Activated naive CD4-positive, alpha-beta T cell treated with anti-CD3 and anti-CD28 coated beads, Interleukin-2, amount 50 U/mL, for 24 hours (primary cell): ENCODE results near the gene NAPG.
"Not testable (repeated sequence)": the region's sequence is repeated elsewhere in the genome, so short reads cannot be mapped to it uniquely, and the experiment has no call there.

ENCODE experiments used
- H3K27ac Mint-ChIP-seq: one replicate; pipeline ENCODE4 v1.8.0; 2021; ENCODE audit warnings: mild to moderate bottlenecking, mixed read lengths
- H3K27me3 Mint-ChIP-seq: one replicate; pipeline ENCODE4 v1.8.0; 2021; ENCODE audit warnings: mixed read lengths
- H3K36me3 Mint-ChIP-seq: one replicate; pipeline ENCODE4 v1.8.0; 2021; ENCODE audit warnings: mixed read lengths
- H3K4me1 Mint-ChIP-seq: one replicate; pipeline ENCODE4 v1.8.0; 2021; ENCODE audit warnings: mixed read lengths
- H3K4me3 Mint-ChIP-seq: one replicate; pipeline ENCODE4 v1.8.0; 2021; ENCODE audit warnings: mild to moderate bottlenecking, mixed read lengths
- H3K9me3 Mint-ChIP-seq: one replicate; pipeline ENCODE4 v1.8.0; 2021; ENCODE audit warnings: mixed read lengths

NAPG gene

GRCh38 chr18:10577842-10578572, 52.2 kb downstream of the NAPG start:
- H3K9me3 Mint-ChIP-seq, H3K27me3 Mint-ChIP-seq, H3K27ac Mint-ChIP-seq, H3K4me3 Mint-ChIP-seq, H3K36me3 Mint-ChIP-seq: not testable (repeated sequence)
- H3K4me1 Mint-ChIP-seq, result peaks cover 10% of the 10 kb centered on the region

GRCh38 chr18:10578573-10578899, 52.7 kb downstream of the NAPG start:
- H3K36me3 Mint-ChIP-seq, H3K27me3 Mint-ChIP-seq, H3K27ac Mint-ChIP-seq, H3K9me3 Mint-ChIP-seq, H3K4me3 Mint-ChIP-seq: not testable (repeated sequence)
- peaks cover 10% of the 10 kb centered on the region for H3K4me1 Mint-ChIP-seq

- peaks cover 4% of the 10 kb centered on the region for H3K9me3 Mint-ChIP-seq
- peaks cover 3% of the 10 kb centered on the region for H3K36me3 Mint-ChIP-seq
- peaks cover 10% of the 10 kb centered on the region for H3K4me1 Mint-ChIP-seq
- no peak overlapping the region for H3K4me3 Mint-ChIP-seq
- H3K27me3 Mint-ChIP-seq, result no peaks in the 10 kb centered on the region
- no peak overlapping the region for H3K27ac Mint-ChIP-seq
Observed at GRCh38 chr18:10579079-10579867, 53.4 kb downstream of the NAPG start.

GRCh38 chr18:10580215-10580614, 54.4 kb downstream of the NAPG start:
- Mint-ChIP-seq H3K9me3 (peaks cover 4% of the 10 kb centered on the region), H3K4me3 (no peak overlapping the region), H3K27ac (no peak overlapping the region), H3K27me3 (no peaks in the 10 kb centered on the region), H3K36me3 (peaks cover 3% of the 10 kb centered on the region), H3K4me1 (peaks cover 10% of the 10 kb centered on the region)

GRCh38 chr18:10585260-10585659, 59.4 kb downstream of the NAPG start:
- H3K4me1 Mint-ChIP-seq, result peaks cover 4% of the 10 kb centered on the region
- no peak overlapping the region for H3K27ac Mint-ChIP-seq
- peaks cover 4% of the 10 kb centered on the region for H3K9me3 Mint-ChIP-seq
- H3K4me3 Mint-ChIP-seq, result no peak overlapping the region
- H3K27me3 Mint-ChIP-seq, result no peaks in the 10 kb centered on the region
- peaks cover under 1% of the 10 kb centered on the region for H3K36me3 Mint-ChIP-seq

GRCh38 chr18:10588975-10589374, 63.1 kb downstream of the NAPG start:
- peaks cover 3% of the 10 kb centered on the region for H3K36me3 Mint-ChIP-seq
- H3K4me3 Mint-ChIP-seq, result no peak overlapping the region
- H3K27me3 Mint-ChIP-seq, result no peaks in the 10 kb centered on the region
- peaks cover 4% of the 10 kb centered on the region for H3K9me3 Mint-ChIP-seq
- H3K27ac Mint-ChIP-seq, result no peak overlapping the region
- H3K4me1 Mint-ChIP-seq, result no peaks in the 10 kb centered on the region

- Mint-ChIP-seq H3K9me3 (peaks cover 4% of the 10 kb centered on the region), H3K36me3 (peaks cover 3% of the 10 kb centered on the region), H3K27me3 (no peaks in the 10 kb centered on the region), H3K4me3 (no peak overlapping the region), H3K4me1 (no peaks in the 10 kb centered on the region), H3K27ac (no peak overlapping the region)
Observed at GRCh38 chr18:10590412-10590811, 64.6 kb downstream of the NAPG start.

- H3K36me3 Mint-ChIP-seq, result peaks cover 5% of the 10 kb centered on the region
Observed at GRCh38 chr18:10591896-10592295, 66.1 kb downstream of the NAPG start.

GRCh38 chr18:10593366-10594022, 67.7 kb downstream of the NAPG start:
- not testable (repeated sequence) for H3K9me3 Mint-ChIP-seq, H3K27ac Mint-ChIP-seq, H3K4me3 Mint-ChIP-seq, H3K27me3 Mint-ChIP-seq, H3K36me3 Mint-ChIP-seq, H3K4me1 Mint-ChIP-seq

More at GRCh38 chr18:10591896-10592295, 66.1 kb downstream of the NAPG start:
- H3K4me3 Mint-ChIP-seq, result no peak overlapping the region
- no peaks in the 10 kb centered on the region for H3K27me3 Mint-ChIP-seq
- H3K9me3 Mint-ChIP-seq, result peaks cover 4% of the 10 kb centered on the region
- no peaks in the 10 kb centered on the region for H3K4me1 Mint-ChIP-seq
- H3K27ac Mint-ChIP-seq, result no peak overlapping the region

- not testable (repeated sequence) for H3K4me3 Mint-ChIP-seq, H3K27me3 Mint-ChIP-seq, H3K36me3 Mint-ChIP-seq, H3K9me3 Mint-ChIP-seq, H3K4me1 Mint-ChIP-seq, H3K27ac Mint-ChIP-seq
Observed at GRCh38 chr18:10595917-10596316, 70.1 kb downstream of the NAPG start.

GRCh38 chr18:10597695-10598094, 71.9 kb downstream of the NAPG start:
- H3K27me3 Mint-ChIP-seq, H3K36me3 Mint-ChIP-seq, H3K4me1 Mint-ChIP-seq, H3K4me3 Mint-ChIP-seq, H3K27ac Mint-ChIP-seq, H3K9me3 Mint-ChIP-seq: not testable (repeated sequence)

GRCh38 chr18:10600701-10601100, 74.9 kb downstream of the NAPG start:
- not testable (repeated sequence) for H3K4me3 Mint-ChIP-seq, H3K27me3 Mint-ChIP-seq, H3K27ac Mint-ChIP-seq, H3K4me1 Mint-ChIP-seq
- H3K36me3 Mint-ChIP-seq, result peaks cover 10% of the 10 kb centered on the region
- H3K9me3 Mint-ChIP-seq, result peaks cover 13% of the 10 kb centered on the region
